HG02885 (cell line): Measurements from ENCODE around the gene CSNK1D.
A peak's percentile ranks its signal among the peaks of the same experiment; 100 is the strongest.

Experiments
- ATAC-seq: cut with Tn5 transposase; IDR thresholded peaks from one replicate; pipeline ENCODE4 v1.9.1; 2021; ENCODE audit warnings: mild to moderate bottlenecking; ENCODE audit not compliant: unreplicated experiment, poor library complexity

The CSNK1D gene

GRCh38 chr17:82311971-82312370 lies 38.5 kb upstream of the CSNK1D start:
- ATAC-seq = no peak

- ATAC-seq = no peak
Observed at GRCh38 chr17:82310877-82311276, 37.4 kb upstream of the CSNK1D start.

- ATAC-seq = no peak
Observed at GRCh38 chr17:82309656-82310570, 36.4 kb upstream of the CSNK1D start.

GRCh38 chr17:82305727-82306300 lies 32.3 kb upstream of the CSNK1D start:
- no peak for ATAC-seq

DNA sequence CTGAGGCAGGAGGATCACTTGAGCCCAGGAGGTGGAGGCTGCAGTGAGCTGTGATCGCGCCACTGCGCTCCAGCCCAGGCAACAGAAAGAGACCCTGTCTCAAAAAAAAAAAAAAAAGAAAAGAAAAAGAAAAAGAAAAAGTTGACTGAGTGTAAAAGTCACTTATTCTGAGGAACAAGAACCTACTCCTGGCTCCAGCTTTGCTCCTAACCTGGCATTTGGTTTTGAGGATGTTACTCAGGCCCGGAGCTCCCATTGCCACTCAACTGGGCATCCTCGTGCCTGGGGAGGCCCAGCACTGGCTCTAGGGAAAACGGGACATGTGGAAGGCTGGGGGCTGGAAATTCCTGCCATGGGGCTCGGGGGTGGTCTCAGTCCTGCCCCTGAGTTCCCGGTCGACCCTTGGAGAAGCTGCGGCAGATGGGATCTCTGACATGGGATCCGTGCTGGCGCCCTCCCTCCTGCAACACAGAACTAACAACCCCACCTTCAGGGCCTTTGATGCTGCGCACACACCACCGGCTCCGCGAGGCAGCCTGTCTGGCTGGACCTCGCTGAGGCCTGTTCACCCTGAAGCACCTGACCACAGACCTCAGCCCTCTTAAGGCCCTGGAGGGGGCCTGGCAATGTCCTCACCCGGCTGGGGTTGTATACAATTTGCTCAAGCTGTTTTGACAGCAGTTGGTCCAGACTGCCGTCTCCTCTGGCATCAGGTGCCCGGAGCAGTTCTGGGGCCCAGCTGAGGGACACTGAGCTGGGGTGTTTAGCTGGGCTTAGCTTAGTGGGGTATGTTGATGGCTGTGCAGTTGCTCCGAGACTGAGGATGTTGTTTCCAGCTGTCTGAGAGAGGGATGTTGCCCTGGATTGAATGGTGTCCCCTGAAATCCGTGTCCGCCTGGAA lies 31.6 kb upstream of the CSNK1D start:
- no peak for ATAC-seq

DNA sequence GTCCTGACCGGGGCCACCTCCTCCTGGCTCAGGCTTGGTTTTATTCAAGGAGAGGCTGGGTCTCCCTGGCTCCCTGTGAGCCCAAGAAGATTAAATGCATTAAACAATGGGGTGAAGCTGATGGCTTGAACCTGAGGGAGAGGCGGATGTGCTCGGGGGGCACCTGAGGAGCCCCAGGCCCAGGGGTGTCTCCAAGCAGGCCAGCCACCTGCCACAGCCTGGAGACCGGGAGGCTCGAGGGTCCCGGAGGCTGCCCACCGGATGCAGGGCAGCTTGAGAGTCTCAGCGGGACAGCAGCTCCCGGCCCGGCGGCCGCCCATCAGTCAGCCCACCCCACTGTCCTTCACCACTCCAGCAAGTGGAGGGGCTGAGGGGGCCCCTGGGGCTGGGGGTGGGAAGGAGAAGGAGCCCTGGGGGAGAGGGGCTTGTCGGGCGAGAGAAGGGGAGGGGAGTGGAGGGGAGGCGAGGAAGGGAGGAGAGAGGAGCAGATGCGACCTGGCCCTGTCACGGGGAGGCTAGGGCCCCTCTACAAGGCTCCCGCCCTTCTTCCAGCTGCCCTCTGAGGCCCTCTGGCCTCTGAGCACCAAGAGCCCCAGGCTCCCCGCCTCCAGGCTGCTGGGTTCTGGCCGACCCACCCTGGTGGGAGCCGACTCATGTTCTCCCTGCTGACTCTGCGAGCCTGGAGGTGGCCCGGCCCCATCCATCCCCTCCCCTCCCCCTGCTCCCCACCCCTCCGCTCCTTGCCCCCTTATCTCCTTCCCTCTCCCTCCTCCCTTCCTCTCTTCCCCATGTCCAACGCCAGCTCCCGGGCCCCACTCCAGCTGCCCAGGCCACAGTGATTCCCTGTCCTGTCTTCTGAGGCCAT lies 30.7 kb upstream of the CSNK1D start:
- no peak for ATAC-seq

DNA sequence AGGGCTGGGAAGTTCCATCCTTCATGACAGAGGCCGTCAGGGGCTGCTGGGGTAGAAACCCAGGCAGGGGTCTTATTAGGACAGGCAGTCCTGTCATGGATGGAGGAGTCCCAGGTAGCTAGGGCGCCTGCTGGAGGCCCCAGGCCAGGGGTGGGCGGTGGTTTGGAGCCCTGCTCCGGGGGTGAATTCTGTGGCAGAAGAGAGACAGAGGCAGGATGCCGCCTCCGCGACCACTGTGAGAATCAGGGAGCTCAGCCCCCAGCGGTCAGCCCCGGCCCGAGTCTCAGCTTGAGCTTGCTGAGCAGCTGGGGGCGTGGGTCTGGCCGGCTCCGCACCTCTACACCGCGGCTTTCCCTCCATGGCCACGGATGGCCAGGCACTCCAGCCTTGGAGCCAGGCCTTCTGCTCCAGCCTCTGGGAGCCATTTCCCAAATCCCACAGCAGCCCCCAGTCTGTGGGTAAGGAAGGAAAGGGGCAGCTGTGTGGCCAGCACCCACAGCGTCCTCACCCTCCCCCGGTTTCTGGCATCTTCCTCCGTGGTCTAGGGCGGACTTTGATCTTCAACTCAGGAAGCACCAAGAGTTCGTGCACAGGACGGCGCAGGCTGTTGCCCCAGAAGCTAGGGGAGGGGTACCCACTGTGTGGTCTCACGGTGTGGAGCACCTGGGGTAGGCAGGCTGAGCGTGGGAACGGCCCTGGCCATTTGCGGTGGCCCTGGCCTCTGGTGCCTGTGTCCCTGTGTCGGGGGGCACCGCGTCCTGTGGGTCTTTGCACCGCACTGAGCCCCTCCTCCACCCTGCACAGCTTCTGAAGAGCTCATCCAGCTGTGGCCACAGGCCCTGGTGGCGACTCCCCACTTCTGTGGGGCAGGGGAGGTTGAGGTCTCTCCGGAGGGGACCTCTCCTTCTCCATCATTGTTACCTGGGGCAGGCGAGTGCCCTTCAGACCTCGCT lies 29.8 kb upstream of the CSNK1D start:
- no peak for ATAC-seq

- no peak for ATAC-seq
Observed at GRCh38 chr17:82302568-82302963, 29.1 kb upstream of the CSNK1D start.

GRCh38 chr17:82301916-82302567 lies 28.5 kb upstream of the CSNK1D start:
- peak; percentile 39 for ATAC-seq

GRCh38 chr17:82301300-82301915 lies 27.9 kb upstream of the CSNK1D start:
- ATAC-seq = no peak

- ATAC-seq = no peak
Observed at GRCh38 chr17:82300707-82301270, 27.3 kb upstream of the CSNK1D start.

DNA sequence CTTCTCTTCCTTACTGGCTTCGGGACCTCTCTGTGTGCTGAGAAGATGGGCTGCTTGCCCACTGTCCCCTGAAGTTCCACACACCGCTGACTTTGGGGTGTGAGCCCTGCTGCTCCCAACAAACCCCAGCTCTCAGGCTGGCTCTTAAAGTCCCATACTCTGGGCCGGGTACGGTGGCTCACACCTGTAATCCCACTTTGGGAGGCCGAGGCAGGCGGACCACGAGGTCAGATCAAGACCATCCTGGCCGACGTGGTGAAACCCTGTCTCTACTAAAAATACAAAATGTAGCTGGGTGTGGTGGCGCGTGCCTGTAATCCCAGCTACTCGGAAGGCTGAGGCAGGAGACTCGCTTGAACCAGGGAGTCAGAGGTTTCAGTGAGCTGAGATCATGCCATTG lies 26.7 kb upstream of the CSNK1D start:
- no peak for ATAC-seq

- ATAC-seq = no peak
Observed at GRCh38 chr17:82299452-82299851, 26.0 kb upstream of the CSNK1D start.

GRCh38 chr17:82298538-82299421 lies 25.3 kb upstream of the CSNK1D start:
- ATAC-seq = no peak

GRCh38 chr17:82297714-82298537 lies 24.4 kb upstream of the CSNK1D start:
- peak; percentile 36 for ATAC-seq

DNA sequence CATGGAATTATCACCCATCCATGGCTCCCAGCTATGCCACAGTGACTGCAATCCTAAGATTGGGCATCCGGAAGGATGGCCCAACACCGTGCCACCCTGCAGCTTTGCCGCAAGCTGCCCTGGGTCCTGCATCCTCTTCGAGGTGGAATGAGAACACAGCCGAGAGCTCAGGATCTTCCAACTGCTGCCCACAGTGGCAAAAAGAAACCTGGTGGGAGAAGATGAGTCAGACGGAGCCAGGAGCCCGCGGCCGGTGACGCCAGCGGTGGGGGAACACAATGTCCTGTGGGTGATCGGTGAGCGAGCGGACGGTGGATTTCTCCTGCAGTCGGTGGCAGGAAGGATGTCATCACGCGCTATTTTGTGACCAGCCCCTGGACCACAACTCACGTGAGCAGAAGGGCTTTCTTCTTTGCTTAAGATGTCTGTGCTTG lies 23.8 kb upstream of the CSNK1D start:
- ATAC-seq = no peak
